H1 (cell line): ENCODE measurements around the gene SLC1A3. TPM values are rescaled to one million over a fixed set of nuclear protein-coding genes. Genes with fewer than 3 reads are reported as not detected.

Experiments used
- CTCF ChIA-PET: fragments of 300-600 bp; sonication (Branson Sonifier 250); formaldehyde crosslinking; loops from one replicate; lab custom pipeline; 2021; ENCODE audit not compliant: partially characterized antibody; lab: Charles Lee
- POLR2A ChIA-PET: fragments of 300-600 bp; sonication (Branson Sonifier 250); formaldehyde crosslinking; loops from one replicate; lab custom pipeline; 2021; ENCODE audit warnings: inconsistent platforms; ENCODE audit not compliant: partially characterized antibody; lab: Charles Lee
- DNase-seq, 2 experiments: peaks; one replicate each; pipeline versions ENCODE4 v3.0.0 to v3.0.0-alpha.2; 2010 to 2022; ENCODE audit warnings: low spot score in 2 of 2, low read depth in 1 of 2, mixed read lengths in 1 of 2
- FAIRE-seq: peaks from 2 replicates; lab custom pipeline; 2011; peaks lifted over from hg19 to GRCh38; lab: Jason Lieb, UNC
- H2AFZ ChIP-seq: 2 replicates; pipeline ENCODE4 v1.8.1; 2012; ENCODE audit warnings: low read length, inconsistent platforms
- H2AK5ac ChIP-seq: 2 replicates; pipeline ENCODE4 v1.6.1; 2013; ENCODE audit warnings: low read depth, low read length
- H2BK120ac ChIP-seq: replicated peaks from 2 replicates; pipeline ENCODE3; 2013; ENCODE audit warnings: low read depth, low read length, inconsistent platforms
- H2BK12ac ChIP-seq: 2 replicates; pipeline ENCODE4 v1.6.1; 2013; ENCODE audit warnings: low read depth, low read length
- H2BK15ac ChIP-seq: 2 replicates; pipeline ENCODE4 v1.6.1; 2013; ENCODE audit warnings: low read length
- H2BK20ac ChIP-seq: 2 replicates; pipeline ENCODE4 v1.6.1; 2013; ENCODE audit warnings: low read length
- H2BK5ac ChIP-seq: 2 replicates; pipeline ENCODE4 v1.6.1; 2013; ENCODE audit warnings: low read depth, low read length
- H3K14ac ChIP-seq: 2 replicates; pipeline ENCODE4 v1.6.1; 2013; ENCODE audit warnings: inconsistent platforms; ENCODE audit not compliant: insufficient read length
- H3K18ac ChIP-seq: 2 replicates; pipeline ENCODE4 v1.6.1; 2013; ENCODE audit warnings: low read length; ENCODE audit errors: extremely low read depth
- H3K23ac ChIP-seq: 2 replicates; pipeline ENCODE4 v1.6.1; 2013; ENCODE audit warnings: inconsistent platforms; ENCODE audit not compliant: insufficient read length
- H3K23me2 ChIP-seq: 2 replicates; pipeline ENCODE4 v1.6.1; 2013; ENCODE audit warnings: low read depth, low read length
- H3K27ac ChIP-seq: 2 replicates; pipeline ENCODE4 v1.6.1; 2011; ENCODE audit warnings: low read depth, low read length, inconsistent platforms
- H3K27me3 ChIP-seq, 4 experiments: replicated peaks in 1 of 4; 1 replicate in 1 of 4; 2 replicates in 3 of 4; pipeline versions ENCODE4 v1.6.1 to v1.8.1; 2011 to 2013; ENCODE audit warnings: low read length in 3 of 4, mild to moderate bottlenecking in 3 of 4, inconsistent platforms in 2 of 4, mixed read lengths in 2 of 4, moderate library complexity in 1 of 4; ENCODE audit not compliant: control insufficient read depth in 3 of 4, insufficient read depth in 3 of 4; ENCODE audit errors: extremely low read depth in 1 of 4
- H3K36me3 ChIP-seq, 4 experiments: 2 replicates each; pipeline versions ENCODE4 v1.6.1 to v1.8.1; 2011 to 2013; ENCODE audit warnings: mild to moderate bottlenecking in 4 of 4, low read length in 3 of 4, moderate library complexity in 2 of 4, control low read depth in 1 of 4, inconsistent platforms in 1 of 4; ENCODE audit not compliant: insufficient read depth in 4 of 4, control insufficient read depth in 2 of 4
- H3K4ac ChIP-seq: replicated peaks from 2 replicates; pipeline ENCODE3; 2013; ENCODE audit warnings: low read length, low read depth, mixed read lengths, inconsistent platforms; ENCODE audit not compliant: insufficient read length
- H3K4me1 ChIP-seq, 4 experiments: replicated peaks in 1 of 4; 1 replicate in 1 of 4; 2 replicates in 3 of 4; pipeline versions ENCODE4 v1.6.1 to v1.8.1; 2011 to 2013; ENCODE audit warnings: low read length in 3 of 4, inconsistent platforms in 2 of 4, mixed read lengths in 1 of 4; ENCODE audit not compliant: insufficient read depth in 4 of 4, control insufficient read depth in 3 of 4
- H3K4me2 ChIP-seq, 2 experiments: 2 replicates each; pipeline versions ENCODE4 v1.6.1 to v1.8.1; 2011 to 2013; ENCODE audit warnings: low read depth in 2 of 2, low read length in 2 of 2, control low read depth in 1 of 2, inconsistent platforms in 1 of 2, mild to moderate bottlenecking in 1 of 2; ENCODE audit not compliant: insufficient read depth in 1 of 2
- H3K4me3 ChIP-seq, 4 experiments: fragments of 200-600, 300-600 bp in 1 of 4; sonication (generic), shearing (Covaris generic), sonication (Bioruptor Twin) in 1 of 4; 2 replicates each; pipeline versions ENCODE4 v1.5.1 to v1.8.1; 2011 to 2016; ENCODE audit warnings: low read length in 4 of 4, low read depth in 3 of 4, control low read depth in 2 of 4, inconsistent platforms in 2 of 4, mild to moderate bottlenecking in 2 of 4, mixed read lengths in 1 of 4, moderate library complexity in 1 of 4; ENCODE audit not compliant: insufficient read depth in 2 of 4; ENCODE audit errors: extremely low read depth in 1 of 4
- H3K56ac ChIP-seq: replicated peaks from 2 replicates; pipeline ENCODE3; 2013; ENCODE audit warnings: low read depth, mild to moderate bottlenecking, mixed read lengths, low read length, inconsistent platforms; ENCODE audit not compliant: insufficient read length
- H3K79me1 ChIP-seq: 2 replicates; pipeline ENCODE4 v1.6.1; 2013; ENCODE audit warnings: low read depth, low read length, control low read depth
- H3K79me2 ChIP-seq, 2 experiments: 2 replicates each; pipeline versions ENCODE4 v1.6.1 to v1.8.1; 2012 to 2013; ENCODE audit warnings: low read length in 2 of 2, mild to moderate bottlenecking in 2 of 2, inconsistent platforms in 1 of 2; ENCODE audit not compliant: insufficient read depth in 2 of 2, control insufficient read depth in 1 of 2
- H3K9ac ChIP-seq, 4 experiments: replicated peaks in 1 of 4; 1 replicate in 1 of 4; 2 replicates in 3 of 4; pipeline versions ENCODE4 v1.6.1 to v1.8.1; 2011 to 2013; ENCODE audit warnings: low read depth in 3 of 4, low read length in 3 of 4, control low read depth in 2 of 4, mild to moderate bottlenecking in 2 of 4, moderate library complexity in 2 of 4, inconsistent platforms in 1 of 4; ENCODE audit errors: extremely low read depth in 1 of 4
- H3K9me3 ChIP-seq, 2 experiments: 2 replicates each; pipeline versions ENCODE4 v1.6.1 to v1.8.1; 2012 to 2013; ENCODE audit warnings: mild to moderate bottlenecking in 2 of 2, moderate library complexity in 2 of 2, control low read depth in 1 of 2, inconsistent platforms in 1 of 2, low read depth in 1 of 2, low read length in 1 of 2, mixed read lengths in 1 of 2; ENCODE audit not compliant: insufficient read depth in 2 of 2
- H4K20me1 ChIP-seq, 2 experiments: replicated peaks in 1 of 2; 2 replicates each; pipeline versions ENCODE3 to v1.8.1; 2011 to 2013; ENCODE audit warnings: inconsistent platforms in 2 of 2, low read length in 2 of 2, mild to moderate bottlenecking in 1 of 2; ENCODE audit not compliant: insufficient read depth in 2 of 2, control insufficient read depth in 1 of 2
- H4K5ac ChIP-seq: 2 replicates; pipeline ENCODE4 v1.6.1; 2013; ENCODE audit warnings: low read length, low read depth, mixed read lengths, inconsistent platforms; ENCODE audit not compliant: insufficient read length
- H4K8ac ChIP-seq: 2 replicates; pipeline ENCODE4 v1.8.0; 2013; ENCODE audit warnings: mild to moderate bottlenecking, moderate library complexity, low read length, inconsistent platforms; ENCODE audit not compliant: insufficient read depth; ENCODE audit errors: extremely low read depth
- H4K91ac ChIP-seq: replicated peaks from 2 replicates; pipeline ENCODE3; 2013; ENCODE audit warnings: low read length, mixed read lengths, inconsistent platforms; ENCODE audit not compliant: insufficient read length
- CEBPB ChIP-seq: IDR thresholded peaks from 2 replicates; pipeline ENCODE4 v1.6.1; 2012; ENCODE audit warnings: low read depth, low read length
- EGR1 ChIP-seq: IDR thresholded peaks from 2 replicates; pipeline ENCODE4 v1.6.1; 2011; ENCODE audit warnings: low read depth, low read length, borderline replicate concordance
- GABPA ChIP-seq: IDR thresholded peaks from 2 replicates; pipeline ENCODE4 v1.6.1; 2011; ENCODE audit warnings: mild to moderate bottlenecking, low read length, moderate library complexity, borderline replicate concordance; ENCODE audit not compliant: insufficient read depth
- GTF2F1 ChIP-seq: IDR thresholded peaks from 2 replicates; pipeline ENCODE4 v1.6.1; 2012; ENCODE audit warnings: low read depth, low read length, improper control_type of control experiment, borderline replicate concordance
- HDAC2 ChIP-seq, 2 experiments: fragments of 300-600 bp in 1 of 2; sonication (generic) in 1 of 2; IDR thresholded peaks; 2 replicates each; pipeline ENCODE4 v1.6.1; 2011 to 2012; ENCODE audit warnings: low read depth in 2 of 2, low read length in 2 of 2, mild to moderate bottlenecking in 2 of 2, moderate library complexity in 2 of 2, borderline replicate concordance in 1 of 2, inconsistent platforms in 1 of 2
- KDM4A ChIP-seq: IDR thresholded peaks from one replicate; pipeline ENCODE4 v1.7.1; 2012; ENCODE audit warnings: low read depth, mild to moderate bottlenecking, moderate library complexity, low read length, inconsistent platforms; ENCODE audit not compliant: severe bottlenecking
- NANOG ChIP-seq: IDR thresholded peaks from 2 replicates; pipeline ENCODE4 v1.6.1; 2011; ENCODE audit warnings: low read length, low read depth, mild to moderate bottlenecking, inconsistent platforms; ENCODE audit not compliant: insufficient read depth, poor library complexity, severe bottlenecking
- POLR2AphosphoS5 ChIP-seq: IDR thresholded peaks from 2 replicates; pipeline ENCODE4 v1.6.1; 2011; ENCODE audit warnings: low read depth, low read length
- POU5F1 ChIP-seq: IDR thresholded peaks from 2 replicates; pipeline ENCODE4 v1.6.1; 2011; ENCODE audit warnings: low read depth, mild to moderate bottlenecking, low read length, moderate library complexity
- SIN3A ChIP-seq, 2 experiments: IDR thresholded peaks in 1 of 2; conservative IDR thresholded peaks in 1 of 2; 2 replicates each; pipeline ENCODE4 v1.6.1; 2011 to 2012; ENCODE audit warnings: low read length in 2 of 2, improper control_type of control experiment in 1 of 2, low read depth in 1 of 2, mild to moderate bottlenecking in 1 of 2
- SIRT6 ChIP-seq: IDR thresholded peaks from one replicate; pipeline ENCODE4 v1.7.1; 2012; ENCODE audit warnings: low read length, inconsistent platforms
- SP1 ChIP-seq: IDR thresholded peaks from 2 replicates; pipeline ENCODE4 v1.6.1; 2011; ENCODE audit warnings: low read depth, low read length
- SP2 ChIP-seq: IDR thresholded peaks from 2 replicates; pipeline ENCODE4 v1.6.1; 2012; ENCODE audit warnings: mild to moderate bottlenecking, low read length, inconsistent platforms
- TAF7 ChIP-seq: optimal IDR thresholded peaks from 2 replicates; pipeline ENCODE3; 2011; ENCODE audit warnings: low read depth, mild to moderate bottlenecking, inconsistent platforms, low read length, moderate library complexity, borderline replicate concordance
- ZNF274 ChIP-seq: IDR thresholded peaks from 2 replicates; pipeline ENCODE4 v1.7.0; 2012; ENCODE audit warnings: low read length, borderline replicate concordance; ENCODE audit errors: extremely low read depth
- WGBS, 2 experiments: shearing (Covaris generic) in 1 of 2; methylation state at CpG; one replicate each; pipeline versions ENCODE4 v1.1.6 to v1.1.7; 2013 to 2015; ENCODE audit warnings: low lambda C conversion rate in 2 of 2, mixed read lengths in 2 of 2, inconsistent platforms in 1 of 2, low coverage in 1 of 2, missing lambda C conversion rate in 1 of 2; ENCODE audit not compliant: insufficient replicate concordance in 2 of 2, insufficient coverage in 1 of 2, insufficient read length in 1 of 2; ENCODE audit errors: extremely low coverage in 1 of 2, missing lambda C conversion rate in 1 of 2; 5-methylcytosine and 5-hydroxymethylcytosine counted together
- polyA plus RNA-seq, 7 experiments: library from polyadenylated mRNA; depleted of rRNA in 3 of 7; stranded (reverse) in 5 of 7; unstranded in 2 of 7; fragments of >200 nt in 5 of 7; fragments of 200-250 nt in 2 of 7; gene quantifications; 1 replicate in 5 of 7; 2 replicates in 1 of 7; 4 replicates in 1 of 7; pipeline versions ENCODE4 v1.2.1 to v1.2.3, GENCODE V29; 2011 to 2013; ENCODE audit warnings: missing spikeins in 2 of 7, mixed read lengths in 2 of 7
- total RNA-seq: library from RNA; stranded (reverse); fragmentation: NEBNext Ultra II Directional; extraction: Animal tissue kit (Norgen Biotek cat#: 25700); gene quantifications from 2 replicates; pipeline ENCODE4 v1.2.1, GENCODE V29; 2021

SLC1A3 gene
- total and polyA plus RNA-seq, 2 of the 8 experiments (the other 6 are each of a cell fraction or from before 2014, with no cell fraction given), result 26.7 to 35.3 TPM

DNA sequence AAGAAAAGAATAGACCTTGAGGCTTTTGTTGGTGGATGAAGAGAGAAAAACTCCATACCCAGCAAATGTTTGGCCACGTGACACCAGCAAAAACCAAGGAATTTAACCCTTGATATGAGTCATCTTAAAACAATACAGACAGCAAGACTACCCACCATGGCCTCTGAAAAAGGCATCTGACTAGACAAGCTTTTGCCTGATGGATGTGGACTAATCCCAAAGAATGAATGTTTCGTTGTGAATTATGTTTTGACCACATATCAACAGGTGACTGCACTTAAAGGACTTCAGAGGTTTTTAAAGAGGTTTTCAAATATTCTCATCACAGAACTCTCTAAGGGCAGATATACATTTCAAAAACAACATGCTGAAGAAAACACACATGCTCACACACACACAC, 33.0 kb upstream of the SLC1A3 start:
- no peak overlapping the region for H3K9ac ChIP-seq
- TF ChIP-seq SIN3A (conservative IDR thresholded peaks at IDR 0.05 in 1 of 2, IDR thresholded peaks at IDR 0.05 in 1 of 2; ENCODE audit: low read depth in 1 of 2, low read length in 2 of 2), result no peak
- TF ChIP-seq SP2, result no peak
- TF ChIP-seq HDAC2 (IDR thresholded peaks at IDR 0.05; ENCODE audit: borderline replicate concordance in 1 of 2, low read depth in 2 of 2, low read length in 2 of 2), result no peak
- no peak for TF ChIP-seq GTF2F1
- no peak for TF ChIP-seq SP1
- TF ChIP-seq KDM4A, result no peak
- TF ChIP-seq ZNF274, result no peak
- TF ChIP-seq TAF7, result no peak
- TF ChIP-seq NANOG, result no peak
- TF ChIP-seq GABPA, result no peak
- no peak for TF ChIP-seq SIRT6
- TF ChIP-seq POU5F1, result no peak
- TF ChIP-seq EGR1, result no peak
- no peak for TF ChIP-seq POLR2AphosphoS5
- TF ChIP-seq CEBPB, result no peak

More for the DNA sequence above, 33.0 kb upstream of the SLC1A3 start:
- Histone ChIP-seq H2AK5ac (no peak overlapping the region), H2BK5ac (no peak overlapping the region), H2BK20ac (no peak overlapping the region), H3K14ac (no peak overlapping the region), H4K8ac (no peak overlapping the region), H3K27me3 (no peaks in the 10 kb centered on the region), H3K79me2 (no peaks in the 10 kb centered on the region), H2BK120ac (no peak overlapping the region), H4K5ac (no peak overlapping the region), H3K4me3 (no peak overlapping the region), H3K56ac (no peak overlapping the region), H3K79me1 (no peaks in the 10 kb centered on the region), H4K20me1 (no peaks in the 10 kb centered on the region), H3K4me2 (no peak overlapping the region), H2AFZ (no peak overlapping the region), H4K91ac (no peak overlapping the region), H3K23ac (no peak overlapping the region), H3K18ac (no peak overlapping the region), H2BK12ac (no peak overlapping the region), H2BK15ac (no peak overlapping the region), H3K4ac (no peak overlapping the region), H3K36me3 (no peaks in the 10 kb centered on the region), H3K23me2 (no peaks in the 10 kb centered on the region), H3K9me3 (no peaks in the 10 kb centered on the region), H3K27ac (no peak overlapping the region), H3K4me1 (no peaks in the 10 kb centered on the region)
- DNase-seq, result no peak
- CTCF ChIA-PET, result interaction anchor here (1.5 kb wide), 1 partner anchor 117 kb away, joined by 3 read pairs; no protein-coding TSS in a partner anchor
- no peak for FAIRE-seq
- WGBS, 2 experiments, result 86% methylated on average over 2 of the region's 2 CpGs; no CpG with 5 or more reads in 1 of the 2 experiments
- POLR2A ChIA-PET, result no interaction called here
